AG04450 (cell line): ENCODE results near the gene TNFRSF13B. TPM values are rescaled to one million over a fixed set of nuclear protein-coding genes. Genes with fewer than 3 reads are reported as not detected.
"Not testable (repeated sequence)": the region's sequence is repeated elsewhere in the genome, so short reads cannot be mapped to it uniquely, and the experiment has no call there.

Experiments
- CTCF ChIA-PET: fragments of 300-600, 350-600 bp; formaldehyde crosslinking; extraction: SDS; loops from one replicate; lab custom pipeline; 2022; ENCODE audit warnings: antibody characterized with exemption, inconsistent platforms; lab: Charles Lee
- POLR2A ChIA-PET: fragments of 350-600 bp; formaldehyde crosslinking; extraction: SDS; loops from one replicate; lab custom pipeline; 2021; ENCODE audit warnings: antibody characterized with exemption, inconsistent platforms; lab: Yijun Ruan, JAX
- DNase-seq: peaks from one replicate; pipeline ENCODE4 v3.0.0-alpha.2; 2011; ENCODE audit warnings: low read depth, low spot score
- H3K27ac ChIP-seq: one replicate; pipeline ENCODE4 v1.5.1; 2012; ENCODE audit warnings: low read depth, low read length, control low read depth
- H3K27me3 ChIP-seq: one replicate; pipeline ENCODE4 v1.6.0; 2012; ENCODE audit warnings: low read length; ENCODE audit not compliant: control insufficient read depth, insufficient read depth
- H3K4me3 ChIP-seq: 2 replicates; pipeline ENCODE4 v1.5.1; 2011; ENCODE audit warnings: mild to moderate bottlenecking, low read depth, low read length, control low read depth
- H3K9me3 ChIP-seq: 2 replicates; pipeline ENCODE4 v1.5.1; 2012; ENCODE audit warnings: low read length; ENCODE audit not compliant: control insufficient read depth, insufficient read depth
- CTCF ChIP-seq: IDR thresholded peaks from 2 replicates; pipeline ENCODE4 v1.5.1; 2011; ENCODE audit warnings: low read depth, low read length, control low read depth, inconsistent platforms
- polyA plus RNA-seq: library from polyadenylated mRNA; depleted of rRNA; stranded (reverse); fragments of >200 nt; gene quantifications from 2 replicates; pipeline ENCODE4 v1.2.3, GENCODE V29; 2011

Gene TNFRSF13B
- polyA plus RNA-seq, 1 experiment: not detected

- DNase-seq: no peak
- no peak overlapping the region for H3K27ac ChIP-seq
- no peak overlapping the region for H3K4me3 ChIP-seq
- no peak for TF ChIP-seq CTCF
- H3K27me3 ChIP-seq: peaks cover 21% of the 10 kb centered on the region
- ChIA-PET CTCF (interaction anchor here (1.0 kb wide), 1 partner anchor 11 kb away, joined by 5 read pairs; no protein-coding TSS in a partner anchor), POLR2A (no interaction called here)
- H3K9me3 ChIP-seq: no peaks in the 10 kb centered on the region; the same call in 1 of the 2 replicates
Observed at GRCh38 chr17:16980813-16981731, 9.2 kb upstream of the TNFRSF13B start.

DNA sequence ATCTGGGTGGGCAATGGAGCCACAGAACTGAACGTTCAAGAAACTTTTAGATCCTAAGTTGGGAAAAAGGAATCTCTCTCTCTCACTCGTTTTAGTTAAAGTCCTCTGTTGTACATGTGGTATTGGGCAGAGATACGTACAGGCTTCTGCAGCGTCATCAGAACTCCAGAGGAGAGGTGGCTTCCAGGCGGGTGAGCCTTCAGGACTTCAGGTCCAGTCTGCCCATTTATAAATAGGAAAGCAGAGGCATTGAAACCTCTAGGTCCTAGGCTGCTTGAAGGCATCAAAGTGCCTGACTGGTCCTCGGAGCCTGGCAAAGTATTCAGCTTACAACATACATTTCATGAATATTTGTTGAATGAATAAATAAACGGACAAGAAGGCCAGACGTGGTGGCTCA, 8.1 kb upstream of the TNFRSF13B start:
- ChIA-PET CTCF (interaction anchor here (1.0 kb wide), 1 partner anchor 12 kb away, joined by 5 read pairs; no protein-coding TSS in a partner anchor), POLR2A (no interaction called here)
- Histone ChIP-seq H3K27ac (no peak overlapping the region), H3K9me3 (no peaks in the 10 kb centered on the region; the same call in 1 of the 2 replicates), H3K27me3 (peaks cover 17% of the 10 kb centered on the region), H3K4me3 (no peak overlapping the region)
- no peak for DNase-seq
- no peak for TF ChIP-seq CTCF

DNA sequence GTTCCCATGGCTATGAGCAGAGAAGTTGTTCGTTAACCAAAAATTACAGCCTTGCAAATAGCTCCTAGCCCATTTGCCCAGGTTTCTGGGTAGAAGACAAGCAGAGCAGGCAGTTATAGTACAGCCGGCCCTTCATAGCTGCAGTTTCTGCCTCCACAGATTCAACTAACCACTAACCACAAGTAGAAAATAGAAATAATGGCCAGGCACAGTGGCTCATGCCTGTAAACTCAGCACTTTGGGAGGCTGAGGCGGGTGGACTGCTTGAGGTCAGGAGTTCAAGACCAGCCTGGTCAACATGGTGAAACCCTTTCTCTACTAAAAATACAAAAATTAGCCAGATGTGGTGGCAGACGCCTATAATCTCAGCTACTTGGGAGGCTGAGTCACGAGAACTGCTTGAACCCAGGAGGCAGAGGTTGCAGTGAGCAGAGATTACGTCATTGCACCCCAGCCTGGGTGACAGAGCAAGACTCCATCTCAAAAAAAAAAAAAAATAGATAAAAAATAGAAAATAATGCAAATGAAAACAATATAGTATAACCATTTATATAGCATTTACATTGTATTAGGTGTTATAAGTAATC, 7.4 kb upstream of the TNFRSF13B start:
- DNase-seq, H3K27ac ChIP-seq, H3K9me3 ChIP-seq, CTCF ChIA-PET, H3K4me3 ChIP-seq, POLR2A ChIA-PET: not testable (repeated sequence)
- peaks cover 15% of the 10 kb centered on the region for H3K27me3 ChIP-seq

GRCh38 chr17:16977932-16978331, 6.0 kb upstream of the TNFRSF13B start:
- Histone ChIP-seq H3K4me3 (no peak overlapping the region), H3K9me3 (no peaks in the 10 kb centered on the region; the same call in 1 of the 2 replicates), H3K27me3 (peaks cover 13% of the 10 kb centered on the region), H3K27ac (no peak overlapping the region)
- POLR2A ChIA-PET: no interaction called here
- TF ChIP-seq CTCF: no peak
- CTCF ChIA-PET: interaction anchor here (1.2 kb wide), 1 partner anchor 14 kb away, joined by 4 read pairs; no protein-coding TSS in a partner anchor
- no peak for DNase-seq

GRCh38 chr17:16976725-16977550, 5.0 kb upstream of the TNFRSF13B start:
- peaks cover 12% of the 10 kb centered on the region for H3K27me3 ChIP-seq
- H3K9me3 ChIP-seq: no peaks in the 10 kb centered on the region; the same call in 1 of the 2 replicates
- no peak overlapping the region for H3K27ac ChIP-seq
- TF ChIP-seq CTCF: no peak
- CTCF ChIA-PET: interaction anchor here (1.2 kb wide), 1 partner anchor 15 kb away, joined by 4 read pairs; no protein-coding TSS in a partner anchor
- no peak overlapping the region for H3K4me3 ChIP-seq
- POLR2A ChIA-PET: no interaction called here
- no peak for DNase-seq
